HEK293 (cell line): ENCODE results near the gene TIMM44.
A peak's percentile ranks its signal among the peaks of the same experiment; 100 is the strongest.

Experiments
- CTCF ChIA-PET: fragments of 350-600 bp; formaldehyde crosslinking; extraction: SDS; loops from one replicate; lab custom pipeline; 2021; ENCODE audit warnings: antibody characterized with exemption; lab: Yijun Ruan, JAX
- POLR2A ChIA-PET: fragments of 300-600 bp; formaldehyde crosslinking; extraction: SDS; loops from one replicate; lab custom pipeline; 2020; ENCODE audit warnings: antibody characterized with exemption, inconsistent platforms; lab: Yijun Ruan, JAX
- H3K27ac ChIP-seq: fragments of 200-500 bp; sonication (Bioruptor generic); 2 replicates; pipeline ENCODE4 v1.5.1; 2014; ENCODE audit warnings: low read depth, low read length, control low read depth, inconsistent platforms; ENCODE audit errors: extremely low read depth
- H3K36me3 ChIP-seq, 2 experiments: fragments of 200-500 bp in 1 of 2; sonication (Bioruptor generic) in 1 of 2; 1 replicate in 1 of 2; 2 replicates in 1 of 2; pipeline ENCODE4 v1.5.1; 2014 to 2017; ENCODE audit warnings: inconsistent platforms in 2 of 2, low read length in 2 of 2; ENCODE audit not compliant: control insufficient read depth in 2 of 2, insufficient read depth in 1 of 2
- H3K4me1 ChIP-seq: fragments of 200-500 bp; sonication (Bioruptor generic); 2 replicates; pipeline ENCODE4 v1.5.1; 2014; ENCODE audit warnings: mild to moderate bottlenecking, low read length, inconsistent platforms; ENCODE audit not compliant: control insufficient read depth, insufficient read depth
- H3K4me3 ChIP-seq: 2 replicates; pipeline ENCODE4 v1.5.1; 2011; ENCODE audit warnings: low read depth, mild to moderate bottlenecking, control low read depth, low read length, moderate library complexity
- H3K9me3 ChIP-seq: fragments of 200-500 bp; sonication (Bioruptor generic); 2 replicates; pipeline ENCODE4 v1.5.1; 2014; ENCODE audit warnings: low read depth, low read length, inconsistent platforms; ENCODE audit not compliant: control insufficient read depth, insufficient read depth
- HOXA7 ChIP-seq: sonication (generic); formaldehyde crosslinking; IDR thresholded peaks from 2 replicates; pipeline ENCODE4 v1.8.1; 2022; ENCODE audit warnings: missing genetic modification reagents, borderline replicate concordance
- KLF9 ChIP-seq: fragments of 450-650 bp; formaldehyde crosslinking; IDR thresholded peaks from 2 replicates; pipeline ENCODE4 v1.5.1; 2016; ENCODE audit warnings: missing biosample characterization, missing genetic modification characterization, low read depth
- PRDM10 ChIP-seq: fragments of 450-650 bp; formaldehyde crosslinking; IDR thresholded peaks from 2 replicates; pipeline ENCODE4 v1.5.1; 2016; ENCODE audit warnings: missing biosample characterization, missing genetic modification characterization
- SETDB1 ChIP-seq: IDR thresholded peaks from one replicate; pipeline ENCODE4 v1.6.1; 2017; ENCODE audit warnings: mild to moderate bottlenecking, low read length, moderate library complexity, mixed read lengths; ENCODE audit not compliant: insufficient read length
- ZBTB20 ChIP-seq: fragments of 450-650 bp; formaldehyde crosslinking; IDR thresholded peaks from 2 replicates; pipeline ENCODE4 v1.5.1; 2016; ENCODE audit warnings: missing biosample characterization, missing genetic modification characterization
- ZEB2 ChIP-seq: fragments of 450-650 bp; formaldehyde crosslinking; IDR thresholded peaks from 2 replicates; pipeline ENCODE4 v1.5.1; 2016; ENCODE audit warnings: missing biosample characterization, missing genetic modification characterization
- ZIC2 ChIP-seq: fragments of 450-650 bp; formaldehyde crosslinking; IDR thresholded peaks from 2 replicates; pipeline ENCODE4 v1.5.1; 2016; ENCODE audit warnings: missing biosample characterization, missing genetic modification characterization
- ZNF18 ChIP-seq: fragments of 450-650 bp; formaldehyde crosslinking; IDR thresholded peaks from 2 replicates; pipeline ENCODE4 v1.5.1; 2016; ENCODE audit warnings: missing biosample characterization, missing genetic modification characterization
- ZNF280D ChIP-seq: fragments of 450-650 bp; formaldehyde crosslinking; IDR thresholded peaks from 2 replicates; pipeline ENCODE4 v1.5.1; 2016; ENCODE audit warnings: missing biosample characterization, missing genetic modification characterization
- ZNF426 ChIP-seq: fragments of 450-650 bp; formaldehyde crosslinking; IDR thresholded peaks from 2 replicates; pipeline ENCODE4 v1.5.1; 2017; ENCODE audit warnings: missing biosample characterization, missing genetic modification characterization, mild to moderate bottlenecking, inconsistent platforms, moderate library complexity
- ZNF530 ChIP-seq: fragments of 450-650 bp; formaldehyde crosslinking; IDR thresholded peaks from 2 replicates; pipeline ENCODE4 v1.5.1; 2016; ENCODE audit warnings: low read depth, missing biosample characterization, missing genetic modification characterization
- ZNF548 ChIP-seq: fragments of 450-650 bp; formaldehyde crosslinking; IDR thresholded peaks from 2 replicates; pipeline ENCODE4 v1.5.1; 2016; ENCODE audit warnings: missing biosample characterization, missing genetic modification characterization
- ZNF623 ChIP-seq: fragments of 450-650 bp; formaldehyde crosslinking; IDR thresholded peaks from 2 replicates; pipeline ENCODE4 v1.5.1; 2016; ENCODE audit warnings: missing biosample characterization, missing genetic modification characterization
- ZNF76 ChIP-seq: fragments of 450-650 bp; formaldehyde crosslinking; IDR thresholded peaks from 2 replicates; pipeline ENCODE4; 2016; ENCODE audit warnings: low read depth, missing biosample characterization, missing genetic modification characterization, borderline replicate concordance
- ZSCAN4 ChIP-seq: fragments of 450-650 bp; formaldehyde crosslinking; IDR thresholded peaks from 2 replicates; pipeline ENCODE4 v1.5.1; 2017; ENCODE audit warnings: missing biosample characterization, missing genetic modification characterization

The TIMM44 gene

GRCh38 chr19:7916103-7916954, 27.1 kb downstream of the TIMM44 start (continued):
- TF ChIP-seq HOXA7 (CRISPR knock-in tag) (no peak), SETDB1 (no peak), ZNF18 (no peak), ZNF76 (peak; percentile 36; the same call in 1 of the 2 replicates), PRDM10 (no peak), ZNF530 (no peak), ZSCAN4 (tag by site-specific recombination) (no peak), ZNF623 (tag by site-specific recombination) (no peak), ZNF426 (tag by site-specific recombination) (no peak), ZEB2 (tag by site-specific recombination) (no peak), ZIC2 (tag by site-specific recombination) (no peak)
- TF ChIP-seq, all 188 proteins: peak for 19

GRCh38 chr19:7915250-7916102, 28.0 kb downstream of the TIMM44 start:
- ChIA-PET POLR2A (interaction anchor here (0.5 to 1.8 kb wide), 6 partner anchors 9 to 47 kb away, joined by 3 to 12 read pairs (median 6); partner anchors contain the start of genes LRRC8E, MAP2K7 and TIMM44), CTCF (interaction anchor here (0.7 to 1.2 kb wide), 5 partner anchors 12 to 164 kb away, joined by 3 to 5 read pairs (median 3); partner anchors contain the start of gene MAP2K7)
- H3K4me3 ChIP-seq, result no peak overlapping the region; the same call in 1 of the 2 replicates
- TF ChIP-seq ZNF280D, result no peak
- peak; percentile 65; the same call in 1 of the 2 replicates for TF ChIP-seq ZNF548 (tag by site-specific recombination)
- 0 out of 2 replicates have a peak, but pooled peaks have one; percentile 24 for TF ChIP-seq ZBTB20 (tag by site-specific recombination)
- peak; percentile 52; the same call in 1 of the 2 replicates for TF ChIP-seq KLF9 (tag by site-specific recombination)
- no peaks in the 10 kb centered on the region for H3K9me3 ChIP-seq
- no peaks in the 10 kb centered on the region; the same call in 1 of the 2 replicates for H3K4me1 ChIP-seq
- H3K27ac ChIP-seq, result no peak overlapping the region
- peaks cover 0 to 20% of the 10 kb centered on the region in 2 experiments; a peak in 2 of 3 replicates for H3K36me3 ChIP-seq
